NB4 (cell line): ENCODE results near the gene SMAD7.

Experiments
- POLR2A ChIP-seq: IDR thresholded peaks from 2 replicates; pipeline ENCODE4 v1.6.1; 2011; ENCODE audit warnings: mild to moderate bottlenecking; ENCODE audit not compliant: insufficient read length; ENCODE audit errors: extremely low read depth
- TF ChIP-seq, protein P1 (sequence below): IDR thresholded peaks from one replicate; pipeline ENCODE4 v1.5.1; 2012; ENCODE audit warnings: low read depth, low read length
- TF ChIP-seq, protein P2 (sequence below): IDR thresholded peaks from 2 replicates; pipeline ENCODE4 v1.6.1; 2011; ENCODE audit warnings: low read depth, low read length

DNA sequence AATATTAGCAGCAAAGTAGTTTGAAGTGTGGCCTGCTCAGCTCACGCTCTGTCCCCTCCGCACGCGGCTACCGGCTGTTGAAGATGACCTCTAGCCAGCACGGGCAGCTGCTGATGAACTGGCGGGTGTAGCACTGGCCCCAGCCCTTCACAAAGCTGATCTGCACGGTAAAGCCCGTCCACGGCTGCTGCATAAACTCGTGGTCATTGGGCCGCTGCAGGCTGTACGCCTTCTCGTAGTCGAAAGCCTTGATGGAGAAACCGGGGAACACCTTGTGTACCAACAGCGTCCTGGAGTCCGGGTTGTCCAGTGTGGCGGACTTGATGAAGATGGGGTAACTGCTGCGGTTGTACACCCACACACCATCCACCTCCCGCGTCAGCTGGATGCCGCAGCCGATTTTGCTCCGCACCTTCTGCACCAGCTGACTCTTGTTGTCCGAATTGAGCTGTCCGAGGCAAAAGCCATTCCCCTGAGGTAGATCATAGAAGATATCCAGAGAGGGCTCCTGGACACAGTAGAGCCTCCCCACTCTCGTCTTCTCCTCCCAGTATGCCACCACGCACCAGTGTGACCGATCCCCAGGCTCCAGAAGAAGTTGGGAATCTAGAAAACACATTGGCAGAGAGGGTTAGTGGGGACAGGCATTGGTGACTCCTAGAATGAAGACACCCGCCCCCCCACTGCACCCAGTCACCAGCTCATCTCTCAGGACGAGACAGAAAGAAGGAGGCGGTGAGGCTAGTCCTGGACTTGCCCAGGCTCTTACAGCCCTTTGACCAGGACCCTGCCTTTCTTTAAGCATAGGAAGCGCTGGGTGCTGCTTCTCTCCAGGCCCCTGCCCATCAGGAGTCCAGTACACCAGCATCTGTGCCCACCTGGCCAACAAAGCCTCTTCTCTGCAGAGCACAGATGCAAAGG, 29.2 kb downstream of the SMAD7 start:
- TF ChIP-seq, protein P1, sequence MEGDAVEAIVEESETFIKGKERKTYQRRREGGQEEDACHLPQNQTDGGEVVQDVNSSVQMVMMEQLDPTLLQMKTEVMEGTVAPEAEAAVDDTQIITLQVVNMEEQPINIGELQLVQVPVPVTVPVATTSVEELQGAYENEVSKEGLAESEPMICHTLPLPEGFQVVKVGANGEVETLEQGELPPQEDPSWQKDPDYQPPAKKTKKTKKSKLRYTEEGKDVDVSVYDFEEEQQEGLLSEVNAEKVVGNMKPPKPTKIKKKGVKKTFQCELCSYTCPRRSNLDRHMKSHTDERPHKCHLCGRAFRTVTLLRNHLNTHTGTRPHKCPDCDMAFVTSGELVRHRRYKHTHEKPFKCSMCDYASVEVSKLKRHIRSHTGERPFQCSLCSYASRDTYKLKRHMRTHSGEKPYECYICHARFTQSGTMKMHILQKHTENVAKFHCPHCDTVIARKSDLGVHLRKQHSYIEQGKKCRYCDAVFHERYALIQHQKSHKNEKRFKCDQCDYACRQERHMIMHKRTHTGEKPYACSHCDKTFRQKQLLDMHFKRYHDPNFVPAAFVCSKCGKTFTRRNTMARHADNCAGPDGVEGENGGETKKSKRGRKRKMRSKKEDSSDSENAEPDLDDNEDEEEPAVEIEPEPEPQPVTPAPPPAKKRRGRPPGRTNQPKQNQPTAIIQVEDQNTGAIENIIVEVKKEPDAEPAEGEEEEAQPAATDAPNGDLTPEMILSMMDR = no peak
- TF ChIP-seq, protein P2, sequence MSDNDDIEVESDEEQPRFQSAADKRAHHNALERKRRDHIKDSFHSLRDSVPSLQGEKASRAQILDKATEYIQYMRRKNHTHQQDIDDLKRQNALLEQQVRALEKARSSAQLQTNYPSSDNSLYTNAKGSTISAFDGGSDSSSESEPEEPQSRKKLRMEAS = no peak
- TF ChIP-seq POLR2A = no peak
